HG03442 (cell line): ENCODE measurements around the gene MYL5.
"Not testable (repeated sequence)": the region's sequence is repeated elsewhere in the genome, so short reads cannot be mapped to it uniquely, and the experiment has no call there.

Experiments
- ATAC-seq: cut with Tn5 transposase; IDR thresholded peaks from one replicate; pipeline ENCODE4 v1.9.1; 2021; ENCODE audit warnings: mild to moderate bottlenecking, moderate library complexity; ENCODE audit not compliant: unreplicated experiment

Gene MYL5

DNA sequence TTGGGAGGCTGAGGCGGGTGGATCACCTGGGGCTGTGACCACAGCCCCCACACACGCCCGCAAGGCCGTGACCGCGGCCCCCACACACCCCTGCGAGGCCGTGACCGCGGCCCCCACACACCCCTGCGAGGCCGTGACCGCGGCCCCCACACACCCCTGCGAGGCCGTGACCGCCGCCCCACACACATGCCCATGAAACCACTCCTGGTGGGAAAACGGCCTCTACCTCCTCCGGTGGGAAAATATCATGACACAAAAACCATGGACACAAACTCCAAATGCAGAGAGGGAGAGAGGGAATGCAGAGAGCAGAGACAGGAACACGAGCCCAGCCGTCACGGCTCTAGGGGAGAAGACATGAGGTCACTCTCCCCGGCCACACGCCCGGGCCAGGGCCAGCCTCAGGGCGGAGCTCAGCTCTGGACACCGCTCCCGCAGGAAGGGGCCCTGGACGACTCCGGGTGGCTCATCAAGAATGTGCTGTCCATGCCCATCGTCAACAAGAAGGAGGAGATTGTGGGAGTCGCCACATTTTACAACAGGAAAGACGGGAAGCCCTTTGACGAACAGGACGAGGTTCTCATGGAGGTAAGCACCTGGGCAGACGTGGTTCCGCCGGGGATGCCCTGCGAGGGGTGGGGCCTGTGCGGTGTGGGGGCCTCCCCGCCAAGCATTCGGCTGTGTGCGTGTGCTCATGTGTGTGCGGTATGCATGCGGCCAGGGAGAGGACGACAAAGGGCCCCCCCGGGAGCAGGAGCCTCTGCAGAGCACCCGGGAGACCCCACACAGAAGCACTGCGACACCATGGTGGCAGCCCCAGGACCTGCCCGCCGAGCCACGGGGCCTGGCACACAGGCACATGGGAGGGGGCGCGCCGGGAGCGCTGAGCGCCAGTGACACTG lies 17.7 kb upstream of the MYL5 start:
- no peak for ATAC-seq

DNA sequence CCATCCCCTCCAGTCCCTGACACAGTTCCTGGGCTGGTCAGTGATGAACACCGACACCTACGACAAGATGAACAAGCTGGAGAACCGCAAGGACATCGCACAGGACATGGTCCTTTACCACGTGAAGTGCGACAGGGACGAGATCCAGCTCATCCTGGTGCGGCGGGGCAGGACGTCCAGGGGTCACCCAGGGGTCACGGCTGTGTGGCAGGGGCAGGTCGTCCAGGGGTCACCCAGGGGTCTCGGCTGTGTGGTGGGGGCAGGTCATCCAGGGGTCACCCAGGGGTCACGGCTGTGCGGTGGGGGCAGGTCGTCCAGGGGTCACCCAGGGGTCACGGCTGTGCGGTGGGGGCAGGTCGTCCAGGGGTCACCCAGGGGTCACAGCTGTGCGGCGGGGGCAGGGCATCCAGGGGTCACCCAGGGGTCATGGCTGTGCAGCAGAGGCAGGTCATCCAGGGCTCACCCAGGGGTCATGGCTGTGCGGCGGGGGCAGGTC lies 17.0 kb upstream of the MYL5 start:
- no peak for ATAC-seq

DNA sequence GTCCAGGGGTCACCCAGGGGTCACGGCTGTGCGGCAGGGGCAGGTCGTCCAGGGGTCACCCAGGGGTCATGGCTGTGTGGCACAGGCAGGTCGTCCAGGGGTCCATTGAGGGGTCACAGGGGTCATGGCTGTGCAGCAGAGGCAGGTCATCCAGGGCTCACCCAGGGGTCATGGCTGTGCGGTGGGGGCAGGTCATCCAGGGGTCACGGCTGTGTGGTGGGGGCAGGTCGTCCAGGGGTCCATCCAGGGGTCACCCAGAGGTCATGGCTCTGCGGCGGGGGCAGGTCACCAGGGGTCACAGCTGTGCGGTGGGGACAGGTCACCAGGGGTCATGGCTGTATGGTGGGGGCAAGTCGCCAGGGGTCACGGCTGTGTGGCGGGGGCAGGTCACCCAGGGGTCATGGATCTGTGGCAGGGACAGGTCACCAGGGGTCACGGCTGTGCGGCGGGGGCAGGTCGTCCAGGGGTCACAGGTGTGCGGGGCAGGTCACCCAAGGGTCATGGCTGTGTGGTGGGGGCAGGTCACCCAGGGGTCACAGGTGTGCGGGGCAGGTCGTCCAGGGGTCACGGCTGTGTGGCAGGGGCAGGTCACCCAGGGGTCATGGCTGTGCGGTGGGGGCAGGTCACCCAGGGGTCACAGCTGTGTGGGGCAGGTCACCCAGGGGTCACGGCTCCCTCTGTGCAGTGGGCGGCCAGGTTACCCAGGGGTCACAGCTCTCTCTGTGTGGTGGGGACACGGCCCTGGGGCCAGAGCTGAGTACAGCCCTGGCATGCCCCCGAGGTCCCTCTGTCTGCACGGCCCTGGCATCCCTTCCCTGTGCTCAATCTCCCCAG lies 16.3 kb upstream of the MYL5 start:
- ATAC-seq = no peak

DNA sequence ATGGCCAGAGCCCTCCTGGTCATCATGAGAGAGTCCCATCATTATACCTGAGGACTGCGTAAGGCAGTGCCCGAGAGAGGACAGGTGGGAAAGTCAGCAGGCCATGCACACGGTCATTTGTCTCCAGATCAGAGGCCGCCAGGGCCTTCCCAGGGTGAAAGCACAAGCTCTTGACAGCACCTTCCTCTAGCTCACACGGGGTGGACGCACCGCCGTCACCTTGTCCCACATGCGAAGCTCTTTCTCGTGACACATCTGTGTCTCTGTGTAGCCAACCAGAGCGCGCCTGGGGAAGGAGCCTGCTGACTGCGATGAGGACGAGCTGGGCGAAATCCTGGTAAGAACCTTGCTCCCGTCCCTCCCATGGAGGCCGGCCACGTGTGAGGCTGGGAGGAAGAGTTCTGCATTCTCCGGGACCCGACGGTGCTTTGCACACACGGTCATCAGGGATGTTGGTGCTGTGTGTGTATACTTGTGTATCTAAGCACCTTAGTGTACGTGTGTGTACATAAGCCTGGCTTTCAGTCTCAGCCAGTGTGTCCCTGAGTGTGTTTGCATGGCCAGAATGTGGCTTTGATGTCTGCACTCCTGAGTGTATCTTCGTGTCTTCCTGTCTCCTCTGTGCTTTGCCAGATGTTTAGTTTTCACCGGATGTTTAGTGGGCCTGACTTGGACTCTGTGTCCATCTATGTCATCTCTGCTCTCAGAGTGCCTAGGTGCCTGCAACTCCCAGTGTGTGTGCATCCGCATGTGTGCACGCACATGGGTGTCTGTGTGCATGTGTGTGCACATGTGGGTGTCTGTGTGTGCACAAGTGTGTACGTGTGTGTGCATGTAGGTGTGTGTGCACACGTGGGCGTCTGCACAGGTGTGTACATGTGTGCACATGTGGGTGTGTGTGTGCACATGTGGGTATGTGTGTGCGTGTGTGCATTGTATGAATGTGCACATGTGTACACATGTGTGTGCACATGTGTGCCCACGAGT lies 15.4 kb upstream of the MYL5 start:
- ATAC-seq = no peak

DNA sequence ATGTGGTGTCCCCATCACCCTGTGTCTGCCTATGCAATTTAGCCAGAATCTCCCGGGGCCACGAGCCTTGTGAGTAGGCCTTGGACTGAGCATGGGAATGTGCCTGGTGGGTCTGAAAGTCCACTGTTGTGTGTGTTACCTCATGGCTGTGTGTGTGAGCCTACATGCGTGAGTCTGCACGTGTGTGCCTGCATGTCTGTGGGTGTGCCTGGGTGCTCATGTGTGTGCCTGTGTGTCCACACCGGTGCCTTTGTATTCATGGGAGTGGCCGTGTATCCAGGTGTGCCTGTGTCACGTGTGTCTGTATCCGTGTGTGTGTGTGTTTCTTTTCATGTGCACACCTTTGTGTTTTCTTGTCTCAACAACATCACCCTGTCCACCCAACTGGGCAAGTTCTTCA lies 14.5 kb upstream of the MYL5 start:
- ATAC-seq = no peak

DNA sequence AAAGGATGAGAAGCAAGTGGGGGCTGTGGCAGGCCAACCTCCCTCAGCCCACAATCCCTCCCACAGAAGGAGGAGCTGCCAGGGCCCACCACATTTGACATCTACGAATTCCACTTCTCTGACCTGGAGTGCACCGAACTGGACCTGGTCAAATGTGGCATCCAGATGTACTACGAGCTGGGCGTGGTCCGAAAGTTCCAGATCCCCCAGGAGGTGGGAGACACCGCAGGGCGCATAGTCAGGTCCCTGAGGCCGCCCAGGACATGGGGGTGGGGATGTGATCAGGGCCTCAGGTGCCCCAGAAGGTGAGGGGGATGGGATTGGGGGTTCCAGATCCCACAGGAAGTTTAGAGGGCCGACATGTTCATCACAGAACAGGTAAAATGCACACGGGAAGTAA lies 13.9 kb upstream of the MYL5 start:
- ATAC-seq = no peak

DNA sequence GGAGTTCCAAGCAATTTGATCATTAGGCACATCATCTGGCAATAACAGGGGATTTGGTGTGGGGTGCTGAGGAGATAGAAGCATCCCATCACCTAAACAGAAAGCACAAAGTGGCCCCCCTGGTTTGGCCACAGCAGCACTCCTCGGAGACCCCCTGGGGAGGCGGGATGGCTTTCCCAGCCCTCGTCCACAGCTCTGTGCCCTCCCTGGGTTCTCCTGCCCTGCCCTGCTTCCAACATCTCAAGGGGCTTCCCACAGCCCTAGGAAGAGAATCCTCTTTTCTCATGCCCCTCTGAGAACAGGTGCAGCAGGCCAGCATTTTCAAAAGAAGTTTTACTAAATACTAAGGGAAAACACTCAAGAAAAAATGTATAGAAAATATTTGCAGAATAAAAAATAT lies 13.1 kb upstream of the MYL5 start:
- ATAC-seq = no peak

DNA sequence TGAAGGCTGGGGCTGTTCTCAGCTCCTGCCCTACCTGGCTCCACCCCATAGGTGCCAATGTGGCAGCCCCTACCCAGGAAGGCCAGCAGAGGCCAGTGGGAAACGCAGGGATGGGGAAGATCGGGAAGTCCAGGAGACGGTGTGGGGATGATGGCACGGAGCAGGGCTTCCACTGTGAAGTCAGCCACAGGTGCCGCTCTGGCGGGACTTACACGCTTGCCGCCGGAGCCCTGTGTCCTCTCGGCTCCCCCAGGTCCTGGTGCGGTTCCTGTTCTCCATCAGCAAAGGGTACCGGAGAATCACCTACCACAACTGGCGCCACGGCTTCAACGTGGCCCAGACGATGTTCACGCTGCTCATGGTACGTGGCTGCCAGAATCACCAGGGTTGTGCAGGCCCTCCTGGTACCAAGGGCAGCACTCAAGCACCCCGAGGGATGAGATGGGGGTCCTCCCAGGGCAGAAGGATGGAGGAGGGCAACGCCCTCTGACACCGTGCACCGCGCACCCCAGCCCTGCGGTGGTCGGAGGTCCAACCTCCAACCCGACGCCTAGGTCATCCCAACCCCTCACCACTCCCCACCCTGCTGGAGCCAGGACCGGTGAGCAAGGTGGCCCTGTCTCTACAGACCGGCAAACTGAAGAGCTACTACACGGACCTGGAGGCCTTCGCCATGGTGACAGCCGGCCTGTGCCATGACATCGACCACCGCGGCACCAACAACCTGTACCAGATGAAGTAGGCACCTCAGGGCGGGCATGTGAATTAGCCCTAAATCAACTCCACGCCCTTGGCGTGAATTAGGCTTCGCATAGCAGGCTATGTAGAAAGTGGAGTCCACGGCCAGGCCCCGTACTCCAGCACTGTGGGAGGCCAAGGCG lies 12.2 kb upstream of the MYL5 start:
- ATAC-seq = no peak

DNA sequence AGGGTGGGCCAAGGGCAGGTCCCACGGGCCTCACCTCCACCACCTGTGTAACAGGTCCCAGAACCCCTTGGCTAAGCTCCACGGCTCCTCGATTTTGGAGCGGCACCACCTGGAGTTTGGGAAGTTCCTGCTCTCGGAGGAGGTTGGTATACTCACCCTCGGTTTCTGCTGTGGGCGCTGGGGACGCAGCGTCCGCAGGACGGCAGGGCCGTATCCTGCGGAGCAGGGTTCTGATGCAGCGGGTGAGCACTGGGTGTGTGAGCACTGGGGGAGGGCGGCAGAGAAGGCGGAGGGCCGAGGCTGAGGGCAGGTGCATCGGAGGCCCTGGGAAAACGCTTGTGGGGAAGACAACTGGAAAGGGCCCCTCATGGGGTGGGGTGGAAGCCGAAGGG lies 11.3 kb upstream of the MYL5 start:
- ATAC-seq = no peak

DNA sequence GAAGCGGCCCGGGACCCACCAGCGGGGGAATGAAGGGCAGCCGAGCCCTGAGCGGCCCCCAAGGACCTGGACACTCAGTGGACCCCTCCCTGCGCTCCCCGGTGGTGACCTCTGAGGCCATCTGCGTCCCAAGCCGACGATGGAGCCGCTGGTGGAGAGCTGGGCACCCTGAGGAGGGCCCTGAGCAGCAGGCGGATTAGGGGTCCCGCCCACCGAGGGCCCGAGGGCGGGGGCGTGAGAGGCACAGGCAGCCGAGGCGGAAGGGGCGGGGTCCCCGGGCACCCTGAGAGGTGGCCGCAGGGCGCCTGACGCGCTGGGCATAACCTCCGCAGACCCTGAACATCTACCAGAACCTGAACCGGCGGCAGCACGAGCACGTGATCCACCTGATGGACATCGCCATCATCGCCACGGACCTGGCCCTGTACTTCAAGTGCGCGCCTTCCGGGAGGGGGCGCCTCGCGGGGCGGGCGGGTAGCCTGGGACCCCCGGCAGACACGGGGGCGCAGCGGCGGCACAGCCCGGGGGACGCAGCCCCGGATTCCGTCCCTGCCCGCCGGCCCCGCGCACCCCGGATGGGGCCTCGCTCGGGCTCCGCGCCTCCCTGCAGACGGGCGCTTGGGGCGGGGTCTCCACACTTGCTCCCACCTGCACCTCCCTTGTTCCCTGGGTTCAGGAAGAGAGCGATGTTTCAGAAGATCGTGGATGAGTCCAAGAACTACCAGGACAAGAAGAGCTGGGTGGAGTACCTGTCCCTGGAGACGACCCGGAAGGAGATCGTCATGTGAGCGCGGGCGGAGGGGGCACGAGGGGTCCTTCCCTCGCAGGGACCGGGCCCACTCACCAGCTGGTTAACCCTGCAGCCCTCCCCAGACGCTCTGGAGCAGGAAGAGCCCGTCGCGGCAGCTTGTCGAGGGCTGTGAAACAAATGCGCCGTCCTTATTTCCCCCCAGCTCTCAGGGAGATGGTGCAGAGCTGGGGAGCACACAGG lies 10.6 kb upstream of the MYL5 start:
- peak; percentile 58 for ATAC-seq

DNA sequence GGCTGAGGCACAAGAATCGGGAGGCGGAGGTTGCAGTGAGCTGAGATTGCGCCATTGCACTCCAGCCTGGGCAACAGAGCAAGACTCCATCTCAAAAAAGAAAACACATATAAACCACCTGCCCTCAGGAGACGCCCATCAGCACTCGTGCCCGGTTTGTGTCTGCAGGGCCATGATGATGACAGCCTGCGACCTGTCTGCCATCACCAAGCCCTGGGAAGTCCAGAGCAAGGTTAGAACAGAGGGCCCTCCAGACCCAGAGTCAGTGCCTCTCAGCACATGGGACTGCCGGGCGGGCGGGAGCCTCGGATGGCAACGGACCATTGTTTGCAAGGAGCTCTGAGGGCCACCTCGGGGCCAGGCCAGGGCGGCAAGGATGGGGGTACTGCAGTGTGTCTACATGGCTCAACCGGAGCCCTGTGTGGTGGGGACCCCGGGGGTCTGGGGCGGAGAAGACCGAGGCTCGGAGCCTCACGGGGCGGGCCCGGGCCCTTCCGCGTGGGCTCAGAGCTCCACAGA lies 9.6 kb upstream of the MYL5 start:
- no peak for ATAC-seq

DNA sequence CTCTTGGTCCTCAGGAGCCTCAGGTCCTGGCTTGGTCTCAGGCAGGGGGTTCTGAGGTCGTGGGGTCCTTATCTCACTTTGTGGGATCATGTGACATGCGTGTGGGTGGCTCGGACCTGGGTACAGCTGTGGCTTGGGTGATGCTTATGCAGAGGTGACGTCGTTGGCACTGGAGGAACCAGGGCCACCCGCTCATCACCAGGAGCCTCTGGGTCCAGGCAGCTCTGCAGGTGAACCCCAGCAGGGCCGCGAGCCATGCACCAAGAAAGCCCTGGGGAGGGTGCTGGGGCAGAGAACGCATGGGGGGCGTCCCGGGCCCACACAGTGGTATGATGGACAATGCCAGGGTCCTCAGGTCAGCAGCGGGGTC lies 9.0 kb upstream of the MYL5 start:
- ATAC-seq = no peak

DNA sequence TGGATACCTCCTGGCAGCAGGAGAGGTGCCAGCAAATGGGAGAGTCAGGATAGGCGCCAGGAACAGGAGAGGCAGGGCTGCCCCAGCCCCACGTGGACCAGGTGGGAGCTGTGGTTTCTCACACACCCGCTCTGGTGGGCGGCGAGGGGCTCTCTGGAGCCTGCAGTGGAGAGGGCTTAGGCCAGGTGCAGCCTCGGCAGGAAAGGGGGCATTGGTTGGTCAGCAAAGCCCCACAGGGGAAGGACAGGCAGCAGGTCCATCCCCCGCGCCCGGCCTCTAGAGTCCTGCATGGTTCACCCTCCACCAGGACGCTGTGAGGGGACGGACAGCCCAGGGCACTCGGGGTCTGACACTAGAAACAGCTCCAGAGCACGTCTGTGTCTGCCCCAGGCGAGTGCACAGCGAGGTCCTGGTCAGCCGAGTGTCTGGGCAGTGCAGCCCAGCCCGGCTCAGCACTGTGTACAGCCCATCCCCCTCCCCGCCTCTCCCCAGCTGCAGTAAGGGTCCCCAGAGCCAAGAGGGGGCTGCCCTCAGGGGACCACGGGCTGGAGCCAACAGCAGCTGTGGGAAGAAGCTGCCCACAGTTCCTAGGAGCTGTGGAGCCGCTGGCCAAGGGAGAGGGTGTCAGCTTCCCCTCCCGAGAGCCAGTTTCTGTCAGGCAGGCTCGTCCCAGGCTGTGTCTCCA lies 8.4 kb upstream of the MYL5 start:
- ATAC-seq = no peak

DNA sequence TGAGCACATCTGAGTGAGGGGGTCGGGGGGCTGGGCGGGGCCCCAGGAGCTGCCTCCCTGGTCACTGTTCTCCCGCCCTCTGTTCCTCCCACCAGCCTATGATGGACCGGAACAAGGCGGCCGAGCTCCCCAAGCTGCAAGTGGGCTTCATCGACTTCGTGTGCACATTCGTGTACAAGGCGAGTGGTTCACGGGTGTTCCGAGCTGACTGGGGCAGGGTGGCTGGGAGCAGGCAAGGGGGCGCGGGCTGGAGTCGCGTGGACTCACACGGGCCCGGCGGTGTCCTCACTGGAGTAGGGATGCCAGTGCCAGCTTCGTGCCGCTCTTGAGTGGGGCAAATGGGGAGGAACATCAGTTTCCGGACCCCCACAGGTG lies 7.9 kb upstream of the MYL5 start:
- ATAC-seq = no peak

DNA sequence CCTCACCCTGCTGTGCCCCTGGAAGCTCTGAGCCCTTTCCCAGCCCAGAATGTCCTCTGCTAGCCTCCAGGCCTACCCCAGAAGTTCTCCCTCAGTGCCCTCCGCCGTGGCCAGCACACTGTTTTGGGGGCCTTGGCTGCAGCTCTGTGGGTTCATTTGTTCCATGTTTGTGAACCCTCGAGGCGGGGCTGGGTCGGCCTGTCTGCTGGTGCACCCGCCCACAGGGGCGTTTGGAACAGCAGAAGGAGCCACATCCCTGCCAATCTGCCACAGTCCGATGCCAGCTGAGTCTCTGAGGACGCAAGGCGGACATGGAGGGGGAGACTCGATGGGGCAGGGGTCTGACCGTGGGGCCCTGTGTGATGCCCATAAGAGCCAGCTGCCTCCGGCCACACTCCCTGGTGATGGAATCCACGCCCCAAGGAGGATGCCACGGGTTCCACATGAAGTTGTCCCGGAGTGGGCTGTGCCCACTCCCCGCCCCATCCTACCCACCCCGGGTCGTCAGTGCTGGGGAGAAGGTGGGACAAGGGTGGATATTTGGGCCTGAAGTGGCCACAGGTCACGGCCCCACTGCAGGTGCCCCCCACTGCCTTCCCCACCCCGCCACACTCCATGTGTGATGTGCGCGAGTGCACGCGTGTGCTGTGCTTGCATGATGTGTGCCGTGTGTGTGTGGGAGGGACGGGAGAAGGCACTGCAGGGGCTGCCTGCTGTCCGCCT lies 7.4 kb upstream of the MYL5 start:
- no peak for ATAC-seq

DNA sequence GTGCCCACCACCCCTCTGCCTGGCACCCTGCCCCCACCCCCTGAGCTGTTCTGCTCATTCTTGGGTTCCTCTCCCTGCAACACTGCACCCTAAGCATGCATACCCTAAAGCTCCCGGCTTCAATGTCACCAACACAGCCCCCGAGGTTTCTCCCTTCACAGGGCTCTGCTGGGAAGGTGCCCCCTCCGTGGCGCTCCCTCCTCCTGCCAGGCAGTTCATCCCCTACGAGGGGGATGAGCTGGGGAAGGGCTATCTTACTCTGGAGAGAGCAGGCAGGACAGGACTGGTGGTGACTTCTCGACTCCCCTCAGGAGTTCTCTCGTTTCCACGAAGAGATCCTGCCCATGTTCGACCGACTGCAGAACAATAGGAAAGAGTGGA lies 6.8 kb upstream of the MYL5 start:
- ATAC-seq = no peak

DNA sequence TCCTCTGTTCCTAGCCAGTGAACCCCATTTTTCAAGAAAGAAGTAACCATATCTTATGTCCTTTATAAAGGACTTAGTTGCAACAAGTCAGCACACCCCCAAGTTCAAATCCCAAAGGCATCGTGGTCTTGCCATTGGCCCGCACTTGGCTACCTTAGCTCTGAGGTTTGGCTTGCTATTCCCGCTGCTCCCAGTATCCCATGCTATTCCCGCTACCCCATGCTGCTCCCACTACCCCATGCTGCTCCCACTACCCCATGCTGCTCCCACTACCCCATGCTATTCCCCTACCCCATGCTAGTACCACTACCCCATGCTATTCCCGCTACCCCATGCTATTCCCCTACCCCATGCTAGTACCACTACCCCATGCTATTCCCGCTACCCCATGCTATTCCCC lies 6.1 kb upstream of the MYL5 start:
- ATAC-seq = not testable (repeated sequence)
